A673 (cell line): ENCODE measurements around the gene PHC2. TPM values are rescaled to one million over a fixed set of nuclear protein-coding genes. Genes with fewer than 3 reads are reported as not detected.

Experiments used
- BruUV-seq: library from RNA; stranded (reverse); fragments of 400-500 nt; replicated peaks from 2 replicates; lab custom pipeline; 2021; lab: Mats Ljungman, UMichigan
- CTCF ChIA-PET: fragments of 300-600 bp; sonication (Branson Sonifier 250); formaldehyde crosslinking; loops from one replicate; lab custom pipeline; 2022; ENCODE audit warnings: antibody characterized with exemption; lab: Charles Lee
- POLR2A ChIA-PET: fragments of 300-600 bp; sonication (Branson Sonifier 250); formaldehyde crosslinking; loops from one replicate; lab custom pipeline; 2022; ENCODE audit warnings: antibody characterized with exemption; ENCODE audit not compliant: low non-redundant PET; lab: Charles Lee
- DNase-seq: peaks from one replicate; pipeline ENCODE4 v3.0.0-alpha.2; 2015; ENCODE audit warnings: low spot score
- H3K27ac ChIP-seq: fragments of 200-600 bp; sonication (generic); 2 replicates; pipeline ENCODE4 v1.5.1; 2016; ENCODE audit warnings: mixed run types, low read depth, mild to moderate bottlenecking, mixed read lengths, antibody characterized with exemption, low read length; ENCODE audit not compliant: poor library complexity, severe bottlenecking
- H3K27me3 ChIP-seq: fragments of 200-600 bp; sonication (generic); replicated peaks from 2 replicates; pipeline ENCODE4 v1.6.1; 2017; ENCODE audit warnings: mixed run types, low read depth, mild to moderate bottlenecking, mixed read lengths, antibody characterized with exemption, low read length; ENCODE audit not compliant: insufficient read depth, poor library complexity
- H3K36me3 ChIP-seq: fragments of 200-600 bp; sonication (generic); 2 replicates; pipeline ENCODE4 v1.6.1; 2016; ENCODE audit warnings: mixed run types, mild to moderate bottlenecking, mixed read lengths, antibody characterized with exemption, low read length; ENCODE audit not compliant: insufficient read depth, poor library complexity, severe bottlenecking
- H3K4me1 ChIP-seq: fragments of 200-600 bp; sonication (generic); 2 replicates; pipeline ENCODE4 v1.6.1; 2017; ENCODE audit warnings: mixed run types, mild to moderate bottlenecking, mixed read lengths, antibody characterized with exemption, low read length; ENCODE audit not compliant: insufficient read depth, poor library complexity, severe bottlenecking
- H3K4me3 ChIP-seq: fragments of 200-600 bp; sonication (generic); 2 replicates; pipeline ENCODE4 v1.5.1; 2016; ENCODE audit warnings: low read depth, mixed run types, mild to moderate bottlenecking, mixed read lengths, low read length; ENCODE audit not compliant: poor library complexity, severe bottlenecking
- H3K9me3 ChIP-seq: fragments of 200-600 bp; sonication (generic); 2 replicates; pipeline ENCODE4 v1.6.1; 2016; ENCODE audit warnings: mixed run types, low read depth, mild to moderate bottlenecking, mixed read lengths, antibody characterized with exemption, low read length; ENCODE audit not compliant: poor library complexity, severe bottlenecking
- CTCF ChIP-seq: fragments of 300-800, 200-600 bp; sonication (generic); conservative IDR thresholded peaks from 2 replicates; pipeline ENCODE4 v1.5.1; 2017; ENCODE audit warnings: low read depth, mild to moderate bottlenecking, antibody characterized with exemption, low read length, moderate library complexity, mixed read lengths
- EZH2 ChIP-seq: fragments of 200-600 bp; sonication (generic); IDR thresholded peaks from 2 replicates; pipeline ENCODE4 v1.6.1; 2017; ENCODE audit warnings: borderline replicate concordance, low read depth, mild to moderate bottlenecking, mixed read lengths, antibody characterized with exemption, low read length; ENCODE audit not compliant: poor library complexity, severe bottlenecking
- intact Hi-C: fragments of 100-400 bp; cut with micrococcal nuclease; formaldehyde crosslinking; loops from one replicate; pipeline ENCODE4 v1.10.0; 2022; ENCODE audit not compliant: unreplicated experiment
- total RNA-seq: library from RNA; stranded (reverse); gene quantifications from 2 replicates; pipeline ENCODE4 v1.2.3, GENCODE V29; 2021

The PHC2 gene
- total RNA-seq, 1 experiment from 2014 or later: 136 TPM

- TF ChIP-seq CTCF: no peak
- TF ChIP-seq EZH2: no peak
- no peak for DNase-seq
- no peaks in the 10 kb centered on the region for H3K27me3 ChIP-seq
- no TSS peak for BruUV-seq
- no peaks in the 10 kb centered on the region for H3K9me3 ChIP-seq
- POLR2A ChIA-PET: no interaction called here
- intact Hi-C loops: no loop called here
- H3K4me1 ChIP-seq: no peaks in the 10 kb centered on the region
- H3K4me3 ChIP-seq: no peak overlapping the region
- CTCF ChIA-PET: no interaction called here
- H3K27ac ChIP-seq: no peak overlapping the region
- H3K36me3 ChIP-seq: peaks cover 100% of the 10 kb centered on the region
These were observed 102.1 kb downstream of the PHC2 start for GRCh38 chr1:33328817-33329216.

GRCh38 chr1:33327587-33328325 lies 103.1 kb downstream of the PHC2 start:
- H3K4me3 ChIP-seq: no peak overlapping the region
- H3K27ac ChIP-seq: no peak overlapping the region
- no peak for TF ChIP-seq EZH2
- no peak for TF ChIP-seq CTCF
- intact Hi-C loops: no loop called here
- H3K27me3 ChIP-seq: no peaks in the 10 kb centered on the region
- CTCF ChIA-PET: no interaction called here
- H3K4me1 ChIP-seq: no peaks in the 10 kb centered on the region
- H3K9me3 ChIP-seq: no peaks in the 10 kb centered on the region
- POLR2A ChIA-PET: no interaction called here
- H3K36me3 ChIP-seq: peaks cover 100% of the 10 kb centered on the region
- DNase-seq: no peak
- no TSS peak for BruUV-seq

GRCh38 chr1:33326785-33327184 lies 104.1 kb downstream of the PHC2 start:
- H3K9me3 ChIP-seq: no peaks in the 10 kb centered on the region
- H3K27me3 ChIP-seq: no peaks in the 10 kb centered on the region
- intact Hi-C loops: no loop called here
- DNase-seq: no peak
- H3K4me3 ChIP-seq: no peak overlapping the region
- POLR2A ChIA-PET: no interaction called here
- no peak overlapping the region for H3K27ac ChIP-seq
- no peaks in the 10 kb centered on the region for H3K4me1 ChIP-seq
- TF ChIP-seq EZH2 (no peak), CTCF (no peak)
- no TSS peak for BruUV-seq
- H3K36me3 ChIP-seq: peaks cover 93% of the 10 kb centered on the region
- CTCF ChIA-PET: no interaction called here
